ENCODE results near the gene FBRS. TPM values are rescaled to one million over a fixed set of nuclear protein-coding genes. Genes with fewer than 3 reads are reported as not detected.

The FBRS gene
- total and polyA plus RNA-seq, 10 of the 15 experiments (the other 5 are each of a cell fraction or from before 2014, with no cell fraction given), result 0.45 to 87.6 (median 14.6) TPM

DNA sequence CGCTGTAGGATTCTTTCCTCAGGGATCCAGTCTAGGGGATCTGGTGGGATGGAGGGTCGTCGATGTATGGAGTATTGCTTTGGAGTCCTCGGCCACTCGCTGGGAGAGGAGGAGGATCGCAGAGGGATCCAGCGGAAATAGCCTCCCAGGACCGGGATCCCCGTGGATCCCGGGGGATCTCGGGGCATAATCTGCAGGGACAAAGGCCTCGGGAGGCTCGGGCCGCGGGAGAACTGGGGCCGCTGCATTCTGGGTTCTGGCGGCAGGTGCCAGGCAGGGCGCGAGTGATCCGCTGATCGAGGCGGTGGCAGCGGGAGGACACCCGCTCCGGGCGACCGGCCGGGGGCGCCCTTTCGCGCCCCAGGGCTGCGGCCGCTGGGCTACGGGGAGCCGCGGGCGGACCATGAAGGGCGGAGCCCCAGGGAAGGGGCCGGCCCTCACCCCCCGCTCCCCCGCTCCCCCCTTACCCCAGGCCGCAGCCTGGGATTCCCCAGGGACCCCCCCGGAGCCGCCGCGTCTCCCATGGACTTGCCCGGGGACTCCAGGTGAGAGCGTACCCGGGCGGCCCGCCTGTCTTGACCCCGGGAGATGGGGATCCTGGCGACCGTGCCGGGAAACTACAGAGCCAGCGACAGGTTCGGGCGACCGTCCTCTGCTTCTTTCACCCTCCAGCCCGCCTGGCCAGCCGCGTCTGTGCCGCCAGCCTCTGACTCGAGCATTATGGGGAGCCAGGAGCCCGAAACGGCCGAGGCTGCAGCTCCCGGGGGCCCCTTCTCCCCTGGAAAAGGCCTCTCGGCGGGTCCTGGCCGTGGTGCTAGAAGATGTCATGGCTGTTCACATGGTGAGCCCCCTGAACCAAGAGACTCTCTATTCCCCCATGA, 6.9 kb upstream of the FBRS start:
- intact Hi-C loops (cut with micrococcal nuclease; ENCODE audit: unreplicated experiment), result loop anchor here (10.0 kb wide), 3 partner anchors 77 to 273 kb away; partner anchors contain the start of genes BCL7C, CTF1, FBXL19 and ZNF688
- CTCF ChIA-PET, result interaction anchor here (0.9 to 3.1 kb wide), 13 partner anchors 8 to 240 kb away, joined by 3 to 24 read pairs (median 4); partner anchors contain the start of gene DCTPP1
- no peak for TF ChIP-seq TBL1XR1 (IDR thresholded peaks at IDR 0.05; ENCODE audit: low read depth, low read length)
- TF ChIP-seq, protein P1, sequence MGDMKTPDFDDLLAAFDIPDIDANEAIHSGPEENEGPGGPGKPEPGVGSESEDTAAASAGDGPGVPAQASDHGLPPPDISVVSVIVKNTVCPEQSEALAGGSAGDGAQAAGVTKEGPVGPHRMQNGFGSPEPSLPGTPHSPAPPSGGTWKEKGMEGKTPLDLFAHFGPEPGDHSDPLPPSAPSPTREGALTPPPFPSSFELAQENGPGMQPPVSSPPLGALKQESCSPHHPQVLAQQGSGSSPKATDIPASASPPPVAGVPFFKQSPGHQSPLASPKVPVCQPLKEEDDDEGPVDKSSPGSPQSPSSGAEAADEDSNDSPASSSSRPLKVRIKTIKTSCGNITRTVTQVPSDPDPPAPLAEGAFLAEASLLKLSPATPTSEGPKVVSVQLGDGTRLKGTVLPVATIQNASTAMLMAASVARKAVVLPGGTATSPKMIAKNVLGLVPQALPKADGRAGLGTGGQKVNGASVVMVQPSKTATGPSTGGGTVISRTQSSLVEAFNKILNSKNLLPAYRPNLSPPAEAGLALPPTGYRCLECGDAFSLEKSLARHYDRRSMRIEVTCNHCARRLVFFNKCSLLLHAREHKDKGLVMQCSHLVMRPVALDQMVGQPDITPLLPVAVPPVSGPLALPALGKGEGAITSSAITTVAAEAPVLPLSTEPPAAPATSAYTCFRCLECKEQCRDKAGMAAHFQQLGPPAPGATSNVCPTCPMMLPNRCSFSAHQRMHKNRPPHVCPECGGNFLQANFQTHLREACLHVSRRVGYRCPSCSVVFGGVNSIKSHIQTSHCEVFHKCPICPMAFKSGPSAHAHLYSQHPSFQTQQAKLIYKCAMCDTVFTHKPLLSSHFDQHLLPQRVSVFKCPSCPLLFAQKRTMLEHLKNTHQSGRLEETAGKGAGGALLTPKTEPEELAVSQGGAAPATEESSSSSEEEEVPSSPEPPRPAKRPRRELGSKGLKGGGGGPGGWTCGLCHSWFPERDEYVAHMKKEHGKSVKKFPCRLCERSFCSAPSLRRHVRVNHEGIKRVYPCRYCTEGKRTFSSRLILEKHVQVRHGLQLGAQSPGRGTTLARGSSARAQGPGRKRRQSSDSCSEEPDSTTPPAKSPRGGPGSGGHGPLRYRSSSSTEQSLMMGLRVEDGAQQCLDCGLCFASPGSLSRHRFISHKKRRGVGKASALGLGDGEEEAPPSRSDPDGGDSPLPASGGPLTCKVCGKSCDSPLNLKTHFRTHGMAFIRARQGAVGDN (IDR thresholded peaks at IDR 0.05), result no peak
- peak; percentile 89 for TF ChIP-seq MEF2B (IDR thresholded peaks at IDR 0.05; ENCODE audit: partially characterized antibody, poor library complexity, severe bottlenecking)
- TF ChIP-seq, protein P2, sequence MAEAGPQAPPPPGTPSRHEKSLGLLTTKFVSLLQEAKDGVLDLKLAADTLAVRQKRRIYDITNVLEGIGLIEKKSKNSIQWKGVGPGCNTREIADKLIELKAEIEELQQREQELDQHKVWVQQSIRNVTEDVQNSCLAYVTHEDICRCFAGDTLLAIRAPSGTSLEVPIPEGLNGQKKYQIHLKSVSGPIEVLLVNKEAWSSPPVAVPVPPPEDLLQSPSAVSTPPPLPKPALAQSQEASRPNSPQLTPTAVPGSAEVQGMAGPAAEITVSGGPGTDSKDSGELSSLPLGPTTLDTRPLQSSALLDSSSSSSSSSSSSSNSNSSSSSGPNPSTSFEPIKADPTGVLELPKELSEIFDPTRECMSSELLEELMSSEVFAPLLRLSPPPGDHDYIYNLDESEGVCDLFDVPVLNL (IDR thresholded peaks at IDR 0.05; ENCODE audit: low read depth, low read length), result peak; percentile 79
- no peak for TF ChIP-seq MTA2 (IDR thresholded peaks at IDR 0.05; ENCODE audit: low read depth)
- TF ChIP-seq, protein P3, sequence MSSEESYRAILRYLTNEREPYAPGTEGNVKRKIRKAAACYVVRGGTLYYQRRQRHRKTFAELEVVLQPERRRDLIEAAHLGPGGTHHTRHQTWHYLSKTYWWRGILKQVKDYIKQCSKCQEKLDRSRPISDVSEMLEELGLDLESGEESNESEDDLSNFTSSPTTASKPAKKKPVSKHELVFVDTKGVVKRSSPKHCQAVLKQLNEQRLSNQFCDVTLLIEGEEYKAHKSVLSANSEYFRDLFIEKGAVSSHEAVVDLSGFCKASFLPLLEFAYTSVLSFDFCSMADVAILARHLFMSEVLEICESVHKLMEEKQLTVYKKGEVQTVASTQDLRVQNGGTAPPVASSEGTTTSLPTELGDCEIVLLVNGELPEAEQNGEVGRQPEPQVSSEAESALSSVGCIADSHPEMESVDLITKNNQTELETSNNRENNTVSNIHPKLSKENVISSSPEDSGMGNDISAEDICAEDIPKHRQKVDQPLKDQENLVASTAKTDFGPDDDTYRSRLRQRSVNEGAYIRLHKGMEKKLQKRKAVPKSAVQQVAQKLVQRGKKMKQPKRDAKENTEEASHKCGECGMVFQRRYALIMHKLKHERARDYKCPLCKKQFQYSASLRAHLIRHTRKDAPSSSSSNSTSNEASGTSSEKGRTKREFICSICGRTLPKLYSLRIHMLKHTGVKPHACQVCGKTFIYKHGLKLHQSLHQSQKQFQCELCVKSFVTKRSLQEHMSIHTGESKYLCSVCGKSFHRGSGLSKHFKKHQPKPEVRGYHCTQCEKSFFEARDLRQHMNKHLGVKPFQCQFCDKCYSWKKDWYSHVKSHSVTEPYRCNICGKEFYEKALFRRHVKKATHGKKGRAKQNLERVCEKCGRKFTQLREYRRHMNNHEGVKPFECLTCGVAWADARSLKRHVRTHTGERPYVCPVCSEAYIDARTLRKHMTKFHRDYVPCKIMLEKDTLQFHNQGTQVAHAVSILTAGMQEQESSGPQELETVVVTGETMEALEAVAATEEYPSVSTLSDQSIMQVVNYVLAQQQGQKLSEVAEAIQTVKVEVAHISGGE (CRISPR knock-in tag; IDR thresholded peaks at IDR 0.05), result no peak
- TF ChIP-seq, protein P4, sequence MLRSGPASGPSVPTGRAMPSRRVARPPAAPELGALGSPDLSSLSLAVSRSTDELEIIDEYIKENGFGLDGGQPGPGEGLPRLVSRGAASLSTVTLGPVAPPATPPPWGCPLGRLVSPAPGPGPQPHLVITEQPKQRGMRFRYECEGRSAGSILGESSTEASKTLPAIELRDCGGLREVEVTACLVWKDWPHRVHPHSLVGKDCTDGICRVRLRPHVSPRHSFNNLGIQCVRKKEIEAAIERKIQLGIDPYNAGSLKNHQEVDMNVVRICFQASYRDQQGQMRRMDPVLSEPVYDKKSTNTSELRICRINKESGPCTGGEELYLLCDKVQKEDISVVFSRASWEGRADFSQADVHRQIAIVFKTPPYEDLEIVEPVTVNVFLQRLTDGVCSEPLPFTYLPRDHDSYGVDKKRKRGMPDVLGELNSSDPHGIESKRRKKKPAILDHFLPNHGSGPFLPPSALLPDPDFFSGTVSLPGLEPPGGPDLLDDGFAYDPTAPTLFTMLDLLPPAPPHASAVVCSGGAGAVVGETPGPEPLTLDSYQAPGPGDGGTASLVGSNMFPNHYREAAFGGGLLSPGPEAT (IDR thresholded peaks at IDR 0.05; ENCODE audit: low read depth), result 0 out of 2 replicates have a peak, but pooled peaks have one; percentile 11
- TF ChIP-seq RAD21 (IDR thresholded peaks at IDR 0.05; ENCODE audit: insufficient read depth, low read depth, low read length), result peak; percentile 15; the same call in 1 of the 2 replicates
- no peak for TF ChIP-seq KAT2A (conservative IDR thresholded peaks at IDR 0.05; ENCODE audit: control insufficient read depth, low read depth, low read length)

More for the DNA sequence above, 6.9 kb upstream of the FBRS start:
- peaks cover 13 to 23% of the 10 kb centered on the region in 2 experiments for H3K36me3 ChIP-seq (ENCODE audit: control insufficient read depth in 2 of 2, insufficient read depth in 2 of 2, low read length in 1 of 2)
- peak overlapping the region; percentile 100 for H3K4me3 ChIP-seq
- H3K4me2 ChIP-seq (ENCODE audit: control insufficient read depth, insufficient read depth), result peak overlapping the region; percentile 95
- H3K27ac ChIP-seq (ENCODE audit: control insufficient read depth, insufficient read depth), result peak overlapping the region; percentile 91
- H3K9ac ChIP-seq (ENCODE audit: control insufficient read depth, insufficient read depth, low read length), result peak overlapping the region; percentile 96
- no peaks in the 10 kb centered on the region for H3K27me3 ChIP-seq (replicated peaks in 1 of 2; ENCODE audit: control insufficient read depth in 2 of 2, insufficient read depth in 2 of 2, low read length in 1 of 2)
- in situ Hi-C loops (cut with MboI), result loop anchor here (25.0 kb wide), 1 partner anchor 1236 kb away; no protein-coding TSS in a partner anchor
- ChIA-PET POLR2A (interaction anchor here (0.6 to 2.5 kb wide), 10 partner anchors 8 to 997 kb away, joined by 3 to 22 read pairs (median 4); partner anchors contain the start of genes FBRS and KCTD13), RAD21 (ENCODE audit: unreplicated experiment) (interaction anchor here (0.7 to 2.3 kb wide), 11 partner anchors 9 to 221 kb away, joined by 3 to 13 read pairs (median 7); partner anchors contain the start of genes DCTPP1, ZNF689 and ZNF764), SMC1A (ENCODE audit: uncharacterized antibody, unreplicated experiment) (interaction anchor here (0.7 to 1.8 kb wide), 8 partner anchors 9 to 560 kb away, joined by 3 to 11 read pairs (median 4); partner anchors contain the start of gene TBX6)
- TSS peak; percentile 69 for BruUV-seq (replicated peaks)
- DNase-seq (ENCODE audit: low read depth, low spot score), result no peak
- peaks cover 15% of the 10 kb centered on the region for H3K4me1 ChIP-seq (ENCODE audit: control insufficient read depth, insufficient read depth, low read length)
- H3K9me3 ChIP-seq (replicated peaks; ENCODE audit: control insufficient read depth, insufficient read depth, low read length), result no peaks in the 10 kb centered on the region
- peak; percentile 85 for ATAC-seq
- no peaks in the 10 kb centered on the region for H4K20me1 ChIP-seq (ENCODE audit: control insufficient read depth, insufficient read depth)
- H3K79me2 ChIP-seq (ENCODE audit: control insufficient read depth, insufficient read depth, low read length), result peaks cover 21% of the 10 kb centered on the region
- WGBS (ENCODE audit: insufficient coverage, insufficient replicate concordance, low lambda C conversion rate, missing lambda C conversion rate), result 1% methylated on average over 62 of the region's 71 CpGs
- peak overlapping the region; percentile 81 for H2AFZ ChIP-seq (ENCODE audit: control insufficient read depth, low read depth, low read length)
- FAIRE-seq, result no peak
